IMR-90 (cell line): ENCODE results near the gene ZNF791. TPM values are rescaled to one million over a fixed set of nuclear protein-coding genes. Genes with fewer than 3 reads are reported as not detected.

Experiments used
- ATAC-seq: fragments of 200-7000 bp; cut with Tn5 transposase; 2 replicates; pipeline ENCODE4 v1.9.1; 2020; ENCODE audit warnings: low read depth, mild to moderate bottlenecking, moderate library complexity
- BruUV-seq: library from RNA; stranded (reverse); fragments of 400-500 nt; replicated peaks from 2 replicates; lab custom pipeline; 2021; lab: Mats Ljungman, UMichigan
- CTCF ChIA-PET: fragments of 300-600 bp; formaldehyde crosslinking; extraction: SDS; loops from one replicate; lab custom pipeline; 2021; ENCODE audit warnings: antibody characterized with exemption; lab: Yijun Ruan, JAX
- POLR2A ChIA-PET: fragments of 300-600 bp; sonication (Branson Sonifier 250); formaldehyde crosslinking; loops from one replicate; lab custom pipeline; 2022; ENCODE audit warnings: antibody characterized with exemption; ENCODE audit not compliant: unreplicated experiment; lab: Charles Lee
- DNase-seq: peaks from one replicate; pipeline ENCODE4 v3.0.0; 2013
- H2AFZ ChIP-seq: replicated peaks from 2 replicates; pipeline ENCODE3; 2013; ENCODE audit warnings: low read length, mild to moderate bottlenecking; ENCODE audit not compliant: poor library complexity
- H2AK5ac ChIP-seq: 2 replicates; pipeline ENCODE4 v1.6.1; 2013; ENCODE audit warnings: low read depth, low read length, inconsistent platforms
- H2AK9ac ChIP-seq: replicated peaks from 2 replicates; pipeline ENCODE3; 2013; ENCODE audit warnings: mild to moderate bottlenecking, low read depth, low read length, moderate library complexity; ENCODE audit not compliant: poor library complexity
- H2BK120ac ChIP-seq: 2 replicates; pipeline ENCODE4 v1.6.1; 2013; ENCODE audit warnings: low read depth, low read length, inconsistent platforms
- H2BK15ac ChIP-seq: 3 replicates; pipeline ENCODE4 v1.6.1; 2013; ENCODE audit warnings: low read depth, low read length, inconsistent platforms
- H2BK20ac ChIP-seq: 2 replicates; pipeline ENCODE4 v1.6.1; 2013; ENCODE audit warnings: low read depth, mild to moderate bottlenecking, inconsistent platforms, low read length, moderate library complexity
- H2BK5ac ChIP-seq: 2 replicates; pipeline ENCODE4 v1.6.1; 2013; ENCODE audit warnings: mild to moderate bottlenecking, low read depth, low read length, inconsistent platforms; ENCODE audit not compliant: poor library complexity, severe bottlenecking
- H3K14ac ChIP-seq: replicated peaks from 2 replicates; pipeline ENCODE4 v1.6.1; 2013; ENCODE audit warnings: low read depth, low read length, inconsistent platforms
- H3K18ac ChIP-seq: 2 replicates; pipeline ENCODE4 v1.6.1; 2013; ENCODE audit warnings: low read depth, low read length, control low read depth
- H3K23ac ChIP-seq: 2 replicates; pipeline ENCODE4 v1.6.1; 2013; ENCODE audit warnings: low read depth, low read length, inconsistent platforms
- H3K27ac ChIP-seq: 2 replicates; pipeline ENCODE4 v1.5.1; 2013; ENCODE audit warnings: mild to moderate bottlenecking, control low read depth, low read length; ENCODE audit not compliant: insufficient read depth
- H3K27me3 ChIP-seq: 2 replicates; pipeline ENCODE4 v1.6.1; 2013; ENCODE audit warnings: low read length; ENCODE audit not compliant: control insufficient read depth, insufficient read depth
- H3K36me3 ChIP-seq: 2 replicates; pipeline ENCODE4 v1.6.1; 2013; ENCODE audit warnings: low read length, mixed read lengths; ENCODE audit not compliant: control insufficient read depth, insufficient read depth
- H3K4ac ChIP-seq: 2 replicates; pipeline ENCODE4 v1.6.1; 2013; ENCODE audit warnings: low read depth, low read length, inconsistent platforms
- H3K4me1 ChIP-seq: 2 replicates; pipeline ENCODE4 v1.6.1; 2013; ENCODE audit warnings: low read length, mixed read lengths; ENCODE audit not compliant: control insufficient read depth, insufficient read depth
- H3K4me2 ChIP-seq: 2 replicates; pipeline ENCODE4 v1.6.1; 2013; ENCODE audit warnings: low read depth, mild to moderate bottlenecking, control low read depth, low read length, moderate library complexity
- H3K4me3 ChIP-seq: 2 replicates; pipeline ENCODE4 v1.5.1; 2013; ENCODE audit warnings: low read depth, mild to moderate bottlenecking, control low read depth, low read length, moderate library complexity; ENCODE audit not compliant: insufficient read depth
- H3K56ac ChIP-seq: 2 replicates; pipeline ENCODE4 v1.6.1; 2013; ENCODE audit warnings: low read length, inconsistent platforms; ENCODE audit not compliant: insufficient read depth; ENCODE audit errors: extremely low read depth
- H3K79me1 ChIP-seq, 2 experiments: 2 replicates each; pipeline ENCODE4 v1.6.1; 2013; ENCODE audit warnings: low read length in 2 of 2, inconsistent platforms in 1 of 2, low read depth in 1 of 2
- H3K9ac ChIP-seq: 2 replicates; pipeline ENCODE4 v1.6.1; 2013; ENCODE audit warnings: low read depth, low read length, control low read depth
- H3K9me1 ChIP-seq: 2 replicates; pipeline ENCODE4 v1.6.1; 2013; ENCODE audit warnings: low read length, inconsistent platforms; ENCODE audit not compliant: insufficient read depth
- H3K9me3 ChIP-seq: 2 replicates; pipeline ENCODE4 v1.6.1; 2013; ENCODE audit warnings: low read length; ENCODE audit not compliant: control insufficient read depth, insufficient read depth
- H4K20me1 ChIP-seq: 2 replicates; pipeline ENCODE4 v1.6.1; 2013; ENCODE audit warnings: low read length, inconsistent platforms; ENCODE audit not compliant: insufficient read depth
- H4K5ac ChIP-seq: 2 replicates; pipeline ENCODE4 v1.6.1; 2013; ENCODE audit warnings: mild to moderate bottlenecking, low read depth, low read length, control low read depth
- H4K8ac ChIP-seq, 2 experiments: 2 replicates each; pipeline ENCODE4 v1.6.1; 2013; ENCODE audit warnings: low read depth in 2 of 2, low read length in 2 of 2, control low read depth in 1 of 2, inconsistent platforms in 1 of 2
- H4K91ac ChIP-seq: 2 replicates; pipeline ENCODE4 v1.6.1; 2013; ENCODE audit warnings: low read depth, low read length, inconsistent platforms; ENCODE audit not compliant: insufficient read depth
- BHLHE40 ChIP-seq: fragments of 150-350 bp; IDR thresholded peaks from 2 replicates; pipeline ENCODE4 v1.6.1; 2016; ENCODE audit warnings: mild to moderate bottlenecking, low read depth, low read length
- CEBPB ChIP-seq: IDR thresholded peaks from 2 replicates; pipeline ENCODE4 v1.6.1; 2012; ENCODE audit warnings: low read depth, low read length, improper control_type of control experiment
- CHD1 ChIP-seq: IDR thresholded peaks from 2 replicates; pipeline ENCODE4 v1.6.1; 2012; ENCODE audit warnings: low read depth, low read length, improper control_type of control experiment
- CTCF ChIP-seq: conservative IDR thresholded peaks from 2 replicates; pipeline ENCODE4 v1.5.1; 2012; ENCODE audit warnings: mild to moderate bottlenecking, low read depth, low read length, improper control_type of control experiment
- ELK1 ChIP-seq: fragments of 150-350 bp; IDR thresholded peaks from 2 replicates; pipeline ENCODE4 v1.6.1; 2016; ENCODE audit warnings: low read depth, mild to moderate bottlenecking, low read length, moderate library complexity, borderline replicate concordance
- FOS ChIP-seq: fragments of 150-350 bp; IDR thresholded peaks from 2 replicates; pipeline ENCODE4 v1.6.1; 2016; ENCODE audit warnings: low read depth, low read length
- MAFK ChIP-seq: IDR thresholded peaks from 2 replicates; pipeline ENCODE4 v1.6.1; 2012; ENCODE audit warnings: low read depth, low read length, improper control_type of control experiment
- MAZ ChIP-seq: IDR thresholded peaks from 2 replicates; pipeline ENCODE4 v1.6.1; 2012; ENCODE audit warnings: low read depth, mild to moderate bottlenecking, low read length, improper control_type of control experiment, moderate library complexity, borderline replicate concordance
- MXI1 ChIP-seq: IDR thresholded peaks from 2 replicates; pipeline ENCODE4 v1.6.1; 2012; ENCODE audit warnings: low read depth, mild to moderate bottlenecking, low read length, moderate library complexity, borderline replicate concordance
- NFE2L2 ChIP-seq: fragments of 150-350 bp; IDR thresholded peaks from 2 replicates; pipeline ENCODE4 v1.6.1; 2016; ENCODE audit warnings: low read depth, mild to moderate bottlenecking, low read length
- POLR2A ChIP-seq: IDR thresholded peaks from 2 replicates; pipeline ENCODE4 v1.6.1; 2012; ENCODE audit warnings: mild to moderate bottlenecking, low read depth, low read length
- RAD21 ChIP-seq: IDR thresholded peaks from 2 replicates; pipeline ENCODE4 v1.6.1; 2012; ENCODE audit warnings: low read length, improper control_type of control experiment
- RCOR1 ChIP-seq: IDR thresholded peaks from 2 replicates; pipeline ENCODE4 v1.6.1; 2012; ENCODE audit warnings: mild to moderate bottlenecking, low read length, improper control_type of control experiment; ENCODE audit not compliant: insufficient replicate concordance
- RFX5 ChIP-seq: IDR thresholded peaks from 2 replicates; pipeline ENCODE4 v1.8.0; 2012; ENCODE audit warnings: low read depth, mild to moderate bottlenecking, low read length, moderate library complexity
- SMC3 ChIP-seq: fragments of 150-350 bp; IDR thresholded peaks from 2 replicates; pipeline ENCODE4 v1.6.1; 2016; ENCODE audit warnings: low read depth, mild to moderate bottlenecking, antibody characterized with exemption, low read length, moderate library complexity
- USF2 ChIP-seq: fragments of 150-350 bp; IDR thresholded peaks from 2 replicates; pipeline ENCODE4 v1.6.1; 2017; ENCODE audit warnings: mild to moderate bottlenecking, antibody characterized with exemption, low read length, low read depth
- WGBS, 2 experiments: methylation state at CpG; one replicate each; pipeline versions ENCODE4 v1.1.5 to v1.1.7; 2013; ENCODE audit warnings: missing lambda C conversion rate in 2 of 2; ENCODE audit not compliant: insufficient read length in 1 of 2; ENCODE audit errors: extremely low coverage in 2 of 2; 5-methylcytosine and 5-hydroxymethylcytosine counted together
- dilution Hi-C: fragments of 300-500 bp; cut with HindIII; formaldehyde crosslinking; loops from one replicate; pipeline ENCODE4 v1.14.3; 2018; ENCODE audit warnings: low sequenced_read_pairs; ENCODE audit not compliant: unreplicated experiment
- in situ Hi-C: fragments of 300-500 bp; cut with MboI; formaldehyde crosslinking; loops from 3 replicates; pipeline ENCODE4 v1.14.3; 2019; ENCODE audit warnings: low sequenced_read_pairs, inconsistent platforms, mixed read lengths
- intact Hi-C: fragments of 100-400 bp; cut with micrococcal nuclease; formaldehyde crosslinking; loops from 2 replicates; pipeline ENCODE4 v1.10.0; 2022
- polyA plus RNA-seq, 3 experiments: library from polyadenylated mRNA; depleted of rRNA; stranded (reverse); fragments of >200 nt; gene quantifications; 2 replicates each; pipeline ENCODE4 v1.2.3, GENCODE V29; 2012; ENCODE audit warnings: low replicate concordance in 1 of 3
- total RNA-seq: library from RNA; depleted of rRNA; stranded (reverse); fragments of >200 nt; gene quantifications from 2 replicates; pipeline ENCODE4 v1.2.3, GENCODE V29; 2012

Gene ZNF791
- total and polyA plus RNA-seq, 2 of the 4 experiments (the other 2 are of a cell fraction), result 7.1 to 15.8 TPM

- CTCF ChIA-PET, result no interaction called here
- H2BK20ac ChIP-seq, result no peak overlapping the region
- BruUV-seq, result no TSS peak
These were observed 31.8 kb downstream of the ZNF791 start for GRCh38 chr19:12642506-12642905.

More at GRCh38 chr19:12642506-12642905, 31.8 kb downstream of the ZNF791 start:
- Histone ChIP-seq H3K56ac (no peak overlapping the region), H3K14ac (no peak overlapping the region), H2AFZ (no peak overlapping the region), H2AK5ac (no peak overlapping the region), H3K27me3 (no peaks in the 10 kb centered on the region), H3K9ac (no peak overlapping the region), H3K27ac (no peak overlapping the region), H3K9me1 (no peaks in the 10 kb centered on the region), H3K4me3 (no peak overlapping the region), H3K23ac (no peak overlapping the region), H3K36me3 (no peaks in the 10 kb centered on the region), H4K8ac (no peak overlapping the region), H2BK15ac (no peak overlapping the region), H4K20me1 (no peaks in the 10 kb centered on the region), H2BK120ac (no peak overlapping the region), H3K79me1 (no peaks in the 10 kb centered on the region), H3K4me2 (no peak overlapping the region), H4K5ac (no peak overlapping the region), H4K91ac (no peak overlapping the region), H3K9me3 (no peaks in the 10 kb centered on the region), H2BK5ac (no peak overlapping the region), H3K18ac (no peak overlapping the region), H2AK9ac (no peak overlapping the region), H3K4me1 (peaks cover 3% of the 10 kb centered on the region), H3K4ac (no peak overlapping the region)
- no peak for DNase-seq
- intact Hi-C loops, result no loop called here
- WGBS, 2 experiments, result 96% methylated on average over 11 of the region's 26 CpGs; no CpG with 5 or more reads in 1 of the 2 experiments
- POLR2A ChIA-PET, result no interaction called here
- dilution Hi-C loops, result no loop called here
- ATAC-seq, result no peak
- in situ Hi-C loops, result no loop called here
- no peak for TF ChIP-seq CEBPB
- TF ChIP-seq RAD21, result no peak
- TF ChIP-seq ELK1, result no peak
- TF ChIP-seq MAFK, result no peak
- TF ChIP-seq CHD1, result no peak
- no peak for TF ChIP-seq FOS
- TF ChIP-seq MXI1, result no peak
- TF ChIP-seq RFX5, result no peak
- TF ChIP-seq USF2, result no peak
- no peak for TF ChIP-seq CTCF
- no peak for TF ChIP-seq SMC3
- TF ChIP-seq BHLHE40, result no peak
- TF ChIP-seq NFE2L2, result no peak
- no peak for TF ChIP-seq RCOR1
- no peak for TF ChIP-seq MAZ
- TF ChIP-seq POLR2A, result no peak
